Left renal cortex interstitium (tissue), 4 donors: Measurements from ENCODE around the gene COX7A2L. TPM values are rescaled to one million over a fixed set of nuclear protein-coding genes. Genes with fewer than 3 reads are reported as not detected.
"Not testable (repeated sequence)": the region's sequence is repeated elsewhere in the genome, so short reads cannot be mapped to it uniquely, and the experiment has no call there.

Source experiments
- DNase-seq, 4 donors: peaks; one replicate each; pipeline ENCODE4 v3.0.0-alpha.2; 2013; ENCODE audit warnings: low read depth in 4 of 4, low spot score in 2 of 4, missing footprints in 1 of 4
- polyA plus RNA-seq, 4 donors: library from polyadenylated mRNA; unstranded; fragments of 120-200 nt; gene quantifications; one replicate each; pipeline ENCODE4 v1.2.1, GENCODE V29; 2013; ENCODE audit not compliant: insufficient read length in 4 of 4

COX7A2L gene, protein sequence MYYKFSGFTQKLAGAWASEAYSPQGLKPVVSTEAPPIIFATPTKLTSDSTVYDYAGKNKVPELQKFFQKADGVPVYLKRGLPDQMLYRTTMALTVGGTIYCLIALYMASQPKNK
- 100 to 1,000 TPM; 154 to 221 (median 184) TPM for polyA plus RNA-seq

DNA sequence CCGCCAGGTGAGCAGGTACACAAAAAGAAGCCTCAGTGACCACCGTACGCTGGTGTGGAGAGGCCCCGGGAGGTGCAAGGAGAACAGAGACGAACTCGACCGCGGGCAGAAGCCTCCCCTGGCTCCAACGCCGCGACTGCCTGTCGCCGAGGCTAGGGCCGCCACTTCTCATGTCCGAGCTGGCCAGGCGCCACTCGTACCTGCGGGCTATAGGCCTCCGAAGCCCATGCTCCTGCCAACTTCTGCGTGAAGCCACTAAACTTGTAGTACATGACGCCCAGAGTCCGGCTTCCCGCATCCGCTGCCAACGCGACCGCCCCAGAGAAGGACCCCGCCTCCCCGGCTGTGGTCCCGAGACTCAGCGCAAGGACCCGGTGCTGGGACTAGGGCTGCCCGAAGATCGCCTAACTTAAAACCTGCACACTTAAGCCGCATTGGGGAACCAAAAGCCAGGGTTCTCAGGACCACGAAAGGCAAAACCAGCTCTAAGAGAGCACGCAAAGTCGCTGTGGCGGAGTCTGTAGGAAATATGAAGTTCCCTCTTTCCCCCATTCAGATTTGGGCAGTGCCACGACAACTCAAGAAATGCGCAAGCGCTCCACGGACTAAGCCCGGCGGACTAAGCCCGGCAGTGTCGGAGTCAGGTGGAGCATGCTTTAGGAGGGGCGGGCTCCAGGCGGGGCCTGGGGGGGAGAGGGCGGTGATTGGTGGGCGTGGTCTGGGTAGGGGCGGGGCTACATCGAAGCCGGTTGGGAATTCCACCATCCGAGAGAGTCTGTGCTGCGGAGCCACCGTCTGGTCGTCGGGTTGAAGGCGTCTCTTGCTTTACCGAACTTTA lies at the start of gene COX7A2L:
Gene COX7A2L (minus strand): TSS at position 328 of the 838 bp plus-strand sequence. CDS start 56 bp downstream, at position 272.
- peak; percentile 94 to 99 (median 98) for DNase-seq

- DNase-seq = no peak
Measured at GRCh38 chr2:42408009-42408408, 47.0 kb upstream of the COX7A2L start.

DNA sequence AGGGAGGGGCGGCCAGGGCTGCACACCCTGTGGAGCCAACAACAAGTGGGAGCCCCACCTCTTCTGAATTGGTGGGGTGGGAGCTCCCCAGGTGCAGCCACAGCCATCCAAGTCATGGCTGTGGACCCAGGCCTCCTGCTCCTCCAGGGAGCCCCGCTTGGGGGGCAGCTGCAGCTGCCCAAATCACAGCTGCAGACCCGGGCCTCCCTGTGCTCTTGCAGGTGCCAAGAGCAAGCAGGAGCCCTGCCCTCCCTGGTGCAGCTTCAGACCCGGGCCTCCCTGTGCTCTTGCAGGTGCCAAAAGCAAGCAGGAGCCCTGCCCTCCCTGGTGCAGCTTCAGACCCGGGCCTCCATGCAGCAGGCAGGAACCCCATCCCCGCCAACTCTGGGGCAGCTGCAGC lies 46.5 kb upstream of the COX7A2L start:
- DNase-seq = no peak

GRCh38 chr2:42404676-42405075 lies 43.7 kb upstream of the COX7A2L start:
- no peak for DNase-seq

DNA sequence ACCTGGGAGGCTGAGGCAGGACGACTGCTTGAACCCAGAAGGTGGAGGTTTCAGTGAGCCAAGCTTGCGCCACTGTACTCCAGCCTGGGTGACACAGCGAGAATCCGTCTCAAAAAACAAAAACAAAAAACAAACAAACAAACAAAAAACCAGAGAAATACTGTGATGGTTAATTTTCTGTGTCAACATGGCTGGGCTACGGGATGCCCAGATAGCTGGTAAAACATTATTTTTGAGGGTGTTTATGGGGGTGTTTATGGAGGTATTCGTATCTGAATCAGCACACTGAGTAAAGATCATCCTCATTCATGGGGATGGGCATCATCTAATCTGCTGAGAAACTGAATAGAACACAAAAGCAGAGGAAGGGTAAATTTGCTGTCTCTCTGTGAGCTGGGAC lies 40.8 kb upstream of the COX7A2L start:
- DNase-seq = no peak

DNA sequence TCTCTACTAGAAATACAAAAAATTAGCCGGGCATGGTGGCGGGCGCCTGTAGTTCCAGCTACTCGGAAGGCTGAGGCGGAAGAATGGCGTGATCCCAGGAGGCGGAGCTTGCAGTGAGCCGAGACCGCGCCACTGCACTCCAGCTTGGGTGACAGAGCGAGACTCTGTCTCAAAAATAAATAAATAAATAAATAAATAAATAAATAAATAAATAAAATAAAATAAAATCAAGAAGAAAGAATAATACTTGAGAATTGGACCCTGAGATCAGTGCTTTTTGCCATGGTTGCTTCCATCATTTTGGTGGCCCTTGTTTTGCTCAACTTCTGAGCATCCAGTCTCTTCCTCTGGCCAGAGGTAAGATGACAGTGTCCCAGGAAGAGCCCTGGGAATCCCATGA lies 37.0 kb upstream of the COX7A2L start:
- not testable (repeated sequence) for DNase-seq

DNA sequence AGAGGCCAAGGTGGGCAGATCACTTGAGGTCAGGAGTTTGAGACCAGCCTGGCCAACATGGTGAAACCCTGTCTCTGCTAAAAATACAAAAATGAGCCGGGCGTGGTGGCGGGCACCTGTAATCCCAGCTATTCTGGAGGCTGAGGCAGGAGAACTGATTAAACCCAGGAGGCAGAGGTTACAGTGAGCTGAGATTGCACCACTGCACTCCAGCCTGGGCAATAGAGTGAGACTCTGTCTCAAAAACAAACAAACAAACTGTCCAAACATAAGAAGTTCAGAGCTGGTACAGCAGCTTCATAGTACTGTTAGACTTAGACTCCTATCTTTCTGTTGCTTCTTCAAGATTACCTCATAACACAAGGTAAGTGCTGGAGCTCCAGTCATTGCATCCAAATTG lies 32.3 kb upstream of the COX7A2L start:
- DNase-seq = not testable (repeated sequence)

DNA sequence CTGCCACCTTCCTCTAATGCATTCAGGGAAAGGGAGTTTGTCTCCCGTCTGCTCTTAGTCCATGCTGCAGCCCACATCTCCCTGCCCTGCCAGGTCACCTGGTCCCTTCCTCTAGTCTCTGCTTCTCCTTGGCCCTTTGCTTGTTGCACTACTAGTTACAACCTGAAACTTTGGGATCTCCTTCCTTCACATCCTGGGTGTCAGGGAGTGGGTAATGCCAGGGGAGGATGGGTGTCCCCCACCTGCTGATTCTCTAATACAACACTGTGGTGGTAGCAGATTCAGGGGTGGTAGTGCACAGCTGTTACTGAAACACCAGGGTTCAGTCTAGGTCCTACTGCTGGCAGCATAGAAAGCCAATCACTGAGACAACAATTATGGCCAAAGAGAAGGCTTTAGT lies 31.2 kb upstream of the COX7A2L start:
- no peak for DNase-seq

DNA sequence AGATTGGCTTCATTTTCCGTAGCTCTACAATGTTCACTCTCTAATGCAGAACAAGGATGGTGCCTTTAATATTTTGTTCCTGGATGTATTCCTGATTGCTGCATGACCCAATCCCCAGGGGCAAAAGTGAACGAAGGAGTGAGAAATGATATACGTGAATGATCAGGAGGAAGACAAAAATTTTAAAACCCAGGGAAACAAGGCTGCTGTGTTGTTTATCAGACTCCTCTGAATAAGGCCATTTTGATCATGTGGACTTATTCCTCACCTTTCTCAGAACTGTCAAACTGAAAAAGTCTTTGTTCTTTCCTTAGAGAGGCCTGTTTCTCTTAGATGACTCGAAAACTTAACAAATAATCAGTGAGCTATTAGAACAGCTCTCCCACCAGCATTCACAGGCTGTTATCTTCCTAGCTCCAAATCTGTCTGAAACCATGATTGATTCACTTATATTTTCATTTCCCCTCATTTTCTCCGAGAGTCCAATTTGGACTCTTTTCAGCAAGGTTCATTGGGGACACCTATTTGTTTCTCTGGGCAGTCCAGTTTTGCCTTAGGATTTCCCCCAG lies 29.5 kb upstream of the COX7A2L start:
- DNase-seq = no peak

DNA sequence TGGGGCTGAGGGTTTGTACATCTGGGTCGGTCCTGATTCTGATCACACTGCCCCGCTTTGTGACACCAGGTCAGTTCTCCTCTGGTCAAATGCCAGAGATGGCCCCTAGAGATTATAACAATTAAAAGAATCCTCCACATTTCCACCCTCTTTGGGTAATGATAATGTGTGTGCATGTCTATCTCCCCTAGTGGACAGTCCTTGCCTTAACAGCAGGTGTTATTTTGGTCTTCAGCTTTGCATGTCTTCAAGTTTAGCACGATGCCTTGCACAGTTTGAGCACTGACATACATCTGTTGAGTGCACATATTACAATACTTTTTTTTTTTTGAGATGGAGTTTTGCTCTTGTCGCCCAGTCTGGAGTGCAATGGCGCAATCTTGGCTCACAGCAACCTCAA lies 25.7 kb upstream of the COX7A2L start:
- DNase-seq = no peak

- no peak for DNase-seq
Measured at GRCh38 chr2:42385225-42385624, 24.2 kb upstream of the COX7A2L start.

- DNase-seq = no peak
Measured at GRCh38 chr2:42383855-42384530, 23.0 kb upstream of the COX7A2L start.

DNA sequence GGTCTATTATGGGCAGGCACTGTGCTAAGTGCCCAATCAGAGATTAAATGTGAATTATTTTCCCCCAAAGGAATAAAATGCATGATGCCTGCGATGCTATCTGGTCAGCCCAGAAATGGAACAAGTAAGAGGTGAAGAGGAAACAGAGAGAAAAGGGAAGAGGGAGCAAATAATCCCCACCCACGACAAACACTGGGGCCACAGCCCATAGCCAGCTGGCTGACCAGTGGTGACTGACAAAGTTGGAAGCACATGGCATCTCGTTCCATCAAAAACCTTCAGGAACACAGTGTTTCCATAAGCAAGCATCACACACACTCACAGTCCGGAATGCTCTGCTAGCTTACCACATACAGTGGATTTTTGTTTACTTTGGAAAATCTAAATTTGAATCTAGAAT lies 21.1 kb upstream of the COX7A2L start:
- DNase-seq = no peak

GRCh38 chr2:42380026-42380425 lies 19.0 kb upstream of the COX7A2L start:
- not testable (repeated sequence) for DNase-seq

DNA sequence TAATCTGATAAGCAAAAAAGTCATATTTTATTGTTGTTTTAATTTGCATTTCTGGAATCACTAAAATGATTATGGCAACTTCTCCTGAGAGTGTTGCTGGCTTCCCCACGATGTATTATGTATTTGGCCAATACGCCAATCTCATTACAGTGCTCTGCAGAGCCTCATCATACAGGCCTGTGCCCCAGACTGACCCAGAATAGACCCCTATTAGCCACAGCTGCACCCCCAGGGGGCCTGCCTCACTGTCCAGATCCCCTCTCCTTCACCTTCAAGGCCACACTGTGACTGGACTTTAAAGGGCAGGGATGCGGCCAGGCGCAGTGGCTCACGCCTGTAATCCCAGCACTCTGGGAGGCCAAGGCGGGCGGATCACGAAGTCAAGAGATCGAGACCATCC lies 17.4 kb upstream of the COX7A2L start:
- DNase-seq = no peak

- no peak for DNase-seq
Measured at GRCh38 chr2:42376758-42377157, 15.7 kb upstream of the COX7A2L start.

- DNase-seq = no peak
Measured at GRCh38 chr2:42372474-42373200, 11.6 kb upstream of the COX7A2L start.

GRCh38 chr2:42371611-42372473 lies 10.8 kb upstream of the COX7A2L start:
- no peak for DNase-seq

- peak; percentile 77 to 94 (median 90) for DNase-seq
Measured at GRCh38 chr2:42369532-42370229, 8.7 kb upstream of the COX7A2L start.
